Ramos (cell line): ENCODE data around the gene CD2BP2.

Experiments
- in situ Hi-C: fragments of 300-500 bp; cut with MboI; formaldehyde crosslinking; loops from one replicate; pipeline ENCODE4 v1.14.3; 2022; ENCODE audit warnings: low sequenced_read_pairs; ENCODE audit not compliant: unreplicated experiment

The CD2BP2 gene

GRCh38 chr16:30367349-30368009, 12.4 kb upstream of the CD2BP2 start:
- in situ Hi-C loops, result no loop called here

DNA sequence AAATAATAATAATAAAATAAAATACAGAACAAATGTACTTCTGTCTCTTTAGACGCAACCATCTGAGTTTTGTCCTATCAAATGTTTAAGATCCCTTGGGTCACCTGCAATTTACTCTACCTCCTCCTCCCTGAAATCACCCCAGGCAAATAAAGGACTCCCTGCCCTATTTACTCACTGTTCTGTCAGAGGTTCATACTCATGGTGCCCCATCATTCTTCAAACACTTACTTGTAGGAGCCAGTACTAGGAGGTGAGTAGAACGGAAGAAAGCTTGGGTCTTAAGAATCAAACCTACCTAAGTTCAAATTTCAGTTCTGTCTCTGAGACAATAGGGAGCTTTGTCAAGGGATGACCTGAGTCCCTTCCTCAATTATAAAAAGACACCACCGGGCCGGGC, 11.4 kb upstream of the CD2BP2 start:
- in situ Hi-C loops, result no loop called here

DNA sequence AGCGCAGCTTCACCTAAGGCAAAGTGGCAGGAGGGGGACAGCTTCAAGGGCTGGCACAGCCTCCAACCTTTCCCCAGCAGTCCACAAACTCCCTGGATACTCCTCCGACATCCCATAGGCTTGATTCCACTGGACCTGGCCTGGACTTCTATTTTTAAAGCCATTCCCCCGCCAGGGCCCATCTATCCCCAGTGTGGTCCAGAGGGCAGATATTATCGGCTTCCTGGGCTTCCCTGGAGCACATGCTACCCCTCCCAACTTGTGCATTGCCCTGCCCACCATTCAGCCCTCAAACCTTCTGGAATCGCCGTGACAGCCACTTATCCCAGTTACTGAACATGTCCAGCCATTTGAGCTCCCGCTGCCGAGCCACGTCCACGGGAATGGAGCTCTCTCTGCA, 10.1 kb upstream of the CD2BP2 start:
- in situ Hi-C loops, result no loop called here

GRCh38 chr16:30361180-30361579, 6.1 kb upstream of the CD2BP2 start:
- in situ Hi-C loops, result no loop called here

- in situ Hi-C loops, result no loop called here
These were observed 4.7 kb upstream of the CD2BP2 start for GRCh38 chr16:30359871-30360170.

DNA sequence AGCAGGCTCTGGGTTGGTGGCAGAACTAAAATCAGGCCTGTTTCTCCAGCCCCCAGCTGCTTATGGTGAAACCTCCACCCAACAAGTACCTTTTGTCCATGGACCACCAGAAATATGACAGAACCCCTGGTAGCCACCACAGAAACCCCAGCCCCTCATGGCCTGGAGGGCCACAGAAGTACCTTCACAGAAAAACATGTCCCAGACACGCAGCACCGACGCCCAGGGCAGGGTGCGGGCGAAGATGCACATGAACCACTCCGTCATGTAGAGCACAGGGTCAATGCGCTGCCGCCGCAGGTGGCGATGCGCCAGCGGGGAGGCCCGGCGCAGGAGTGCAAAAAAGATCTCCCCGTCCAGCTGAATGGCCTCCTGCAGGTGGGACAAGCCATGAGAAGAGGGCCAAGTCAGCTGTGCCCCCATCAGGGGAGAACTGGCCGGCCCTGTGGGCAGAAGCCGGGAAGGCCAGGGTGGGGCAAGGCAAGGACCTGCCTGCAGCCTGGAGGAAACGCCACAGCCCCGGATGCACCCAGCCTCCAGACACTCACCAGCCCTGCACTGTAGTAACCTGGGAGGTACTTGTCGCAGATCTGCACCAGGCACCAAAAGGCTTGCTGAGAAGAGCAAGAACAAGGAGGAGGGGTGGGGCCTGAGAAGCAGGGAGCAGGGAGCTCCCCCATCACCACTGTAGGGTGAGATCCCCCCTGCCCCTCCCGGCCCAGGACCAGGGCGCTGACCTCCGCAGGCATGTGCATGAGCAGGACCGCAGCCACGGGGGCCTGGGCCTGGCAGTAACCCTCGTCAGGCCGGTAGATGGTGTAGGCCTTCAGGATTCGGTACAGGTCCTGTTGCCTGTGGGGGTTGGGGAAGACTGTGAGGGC, 4.1 kb upstream of the CD2BP2 start:
- in situ Hi-C loops, result no loop called here

DNA sequence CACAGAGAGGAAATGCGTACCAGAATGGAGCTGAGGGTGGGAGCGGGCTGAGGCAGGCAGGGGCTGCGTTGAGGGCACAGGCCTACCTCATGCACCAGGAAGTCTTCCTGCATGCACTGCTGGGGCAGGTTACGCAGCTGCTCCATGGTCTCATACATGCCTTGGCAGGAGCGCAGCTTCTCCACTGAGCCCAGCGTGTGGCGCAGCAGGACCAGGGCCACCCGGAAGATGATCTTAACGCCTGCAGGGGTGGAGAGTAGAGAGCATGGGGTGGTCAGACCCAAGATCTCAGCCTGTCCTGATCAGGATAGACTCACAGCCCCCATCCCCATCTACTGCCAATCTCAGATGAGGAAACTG, 3.4 kb upstream of the CD2BP2 start:
- in situ Hi-C loops, result no loop called here

DNA sequence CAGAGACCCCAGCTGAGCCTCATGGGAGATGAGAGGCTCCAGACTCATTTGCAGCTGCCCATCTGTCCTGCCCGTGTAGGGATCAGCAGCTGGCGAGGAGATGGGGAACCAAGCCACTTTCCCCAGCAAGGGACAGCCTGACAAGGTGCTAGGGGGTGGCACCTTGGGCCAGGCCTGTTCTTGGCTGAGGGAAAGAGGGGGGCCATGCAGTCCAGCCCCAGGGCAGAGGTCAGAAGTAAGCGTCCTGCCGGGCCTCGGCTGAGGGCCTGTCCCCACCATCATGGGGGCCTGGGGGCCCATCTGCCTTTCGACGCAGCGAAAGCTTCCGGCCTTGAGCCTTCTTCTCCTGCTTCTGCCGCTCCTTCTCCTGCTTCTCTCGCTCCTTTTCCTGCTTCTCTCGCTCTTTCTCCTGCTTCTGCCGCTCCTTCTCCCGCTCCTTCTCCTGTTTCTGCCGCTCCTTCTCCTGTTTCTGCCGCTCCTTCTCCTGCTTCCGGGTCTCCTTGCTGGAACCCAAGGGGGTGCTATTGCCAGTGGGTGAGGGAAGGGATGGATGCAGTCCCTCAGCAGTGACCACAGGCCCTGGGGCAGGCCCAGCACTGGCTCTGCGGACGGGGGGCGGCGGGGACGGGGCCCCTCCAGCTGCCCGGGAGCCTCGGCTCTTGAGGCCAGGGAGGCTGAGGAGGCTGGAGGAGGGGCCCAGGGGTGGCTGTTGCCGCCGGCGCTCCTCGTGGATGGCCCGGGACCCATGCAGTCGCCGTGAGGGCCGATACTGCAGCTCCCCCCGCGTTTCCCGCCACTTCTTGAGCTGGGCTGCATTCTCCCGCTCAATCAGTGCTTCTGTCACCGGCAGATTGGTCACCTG, 2.8 kb upstream of the CD2BP2 start:
- in situ Hi-C loops, result no loop called here

GRCh38 chr16:30357085-30357714, 2.1 kb upstream of the CD2BP2 start:
- in situ Hi-C loops, result no loop called here

GRCh38 chr16:30356401-30357084, 1.4 kb upstream of the CD2BP2 start:
- in situ Hi-C loops, result no loop called here

GRCh38 chr16:30355954-30356308, 823 bp upstream of the CD2BP2 start:
- in situ Hi-C loops, result no loop called here

DNA sequence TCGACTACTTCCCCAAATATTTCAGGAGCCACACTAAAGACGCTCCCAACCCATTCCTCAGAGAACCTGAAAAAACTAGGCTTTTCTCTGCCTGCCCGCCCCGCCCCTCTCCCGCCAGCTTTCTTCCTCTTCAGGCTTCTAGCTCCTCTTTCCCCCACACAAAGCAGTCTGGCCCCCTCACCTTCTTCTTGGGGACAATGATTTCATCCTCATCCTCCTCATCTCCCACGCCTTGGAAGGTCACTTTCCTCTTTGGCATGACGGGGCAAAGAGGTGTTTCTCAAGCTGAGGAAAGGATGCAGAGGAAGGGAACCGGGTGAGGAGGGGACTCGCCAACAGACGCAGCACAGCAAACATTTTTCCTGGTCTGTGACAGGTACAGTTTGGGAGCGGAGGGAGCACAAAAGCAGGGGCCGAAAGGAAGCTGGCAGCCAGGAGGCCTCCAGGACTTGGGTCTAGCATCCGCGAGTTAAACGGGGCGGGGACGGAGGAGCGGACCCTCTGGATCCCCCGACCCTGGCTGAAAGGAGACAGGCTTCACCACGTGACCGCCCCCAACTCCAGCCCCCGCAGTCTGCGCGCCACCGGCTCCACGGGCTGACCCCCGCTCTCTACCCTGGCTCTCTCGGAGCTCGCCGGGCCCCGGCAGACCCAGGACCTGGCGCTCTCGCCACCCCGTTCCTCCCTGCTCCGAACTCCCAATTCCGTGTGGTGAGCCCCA, 525 bp downstream of the CD2BP2 start:
- in situ Hi-C loops, result no loop called here

- in situ Hi-C loops, result no loop called here
These were observed 1.5 kb downstream of the CD2BP2 start for GRCh38 chr16:30353438-30354129.

DNA sequence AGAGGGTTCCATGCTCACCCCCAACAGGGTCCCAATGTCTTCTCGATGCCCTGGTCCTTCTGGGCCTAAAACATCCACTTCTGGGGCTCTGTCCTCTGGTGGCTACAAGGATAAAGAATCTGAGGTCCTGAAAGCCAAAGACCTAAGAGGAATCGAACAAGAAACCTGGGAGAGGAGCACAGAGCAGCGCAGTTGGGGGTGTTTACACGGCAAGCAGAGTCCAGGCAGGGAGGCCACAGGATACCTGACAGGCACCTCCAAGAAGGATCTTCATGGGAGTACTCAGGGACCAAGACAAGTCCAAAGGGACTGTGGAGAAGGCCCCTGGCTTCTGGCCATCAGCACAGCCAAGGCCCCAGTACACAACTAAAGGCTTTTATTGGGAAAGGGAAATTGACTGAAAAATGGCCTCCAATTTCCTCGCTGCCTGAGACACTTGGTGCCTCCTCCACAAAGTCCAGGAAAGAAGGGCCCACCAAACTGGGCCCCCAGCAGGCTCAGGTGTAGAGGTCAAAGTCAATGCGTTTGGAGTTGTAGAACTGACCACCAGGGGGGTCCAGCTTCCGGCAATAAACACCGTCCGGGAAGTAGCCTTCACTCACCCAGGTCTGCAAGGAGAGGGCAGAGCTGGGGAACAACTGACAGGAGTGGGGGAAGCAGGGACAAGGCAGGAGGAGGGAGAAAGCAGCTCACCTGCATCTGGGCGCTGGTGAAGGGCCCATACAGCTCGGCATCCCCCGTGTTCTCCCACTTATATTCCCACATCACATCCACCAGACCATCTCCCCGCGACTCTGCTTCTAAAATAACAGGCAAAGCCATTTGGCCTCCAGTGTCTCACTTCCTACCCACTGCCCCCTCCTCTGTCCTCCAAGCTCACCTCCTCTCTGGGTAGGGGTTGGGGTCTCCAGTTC, 2.4 kb downstream of the CD2BP2 start:
- in situ Hi-C loops, result no loop called here

DNA sequence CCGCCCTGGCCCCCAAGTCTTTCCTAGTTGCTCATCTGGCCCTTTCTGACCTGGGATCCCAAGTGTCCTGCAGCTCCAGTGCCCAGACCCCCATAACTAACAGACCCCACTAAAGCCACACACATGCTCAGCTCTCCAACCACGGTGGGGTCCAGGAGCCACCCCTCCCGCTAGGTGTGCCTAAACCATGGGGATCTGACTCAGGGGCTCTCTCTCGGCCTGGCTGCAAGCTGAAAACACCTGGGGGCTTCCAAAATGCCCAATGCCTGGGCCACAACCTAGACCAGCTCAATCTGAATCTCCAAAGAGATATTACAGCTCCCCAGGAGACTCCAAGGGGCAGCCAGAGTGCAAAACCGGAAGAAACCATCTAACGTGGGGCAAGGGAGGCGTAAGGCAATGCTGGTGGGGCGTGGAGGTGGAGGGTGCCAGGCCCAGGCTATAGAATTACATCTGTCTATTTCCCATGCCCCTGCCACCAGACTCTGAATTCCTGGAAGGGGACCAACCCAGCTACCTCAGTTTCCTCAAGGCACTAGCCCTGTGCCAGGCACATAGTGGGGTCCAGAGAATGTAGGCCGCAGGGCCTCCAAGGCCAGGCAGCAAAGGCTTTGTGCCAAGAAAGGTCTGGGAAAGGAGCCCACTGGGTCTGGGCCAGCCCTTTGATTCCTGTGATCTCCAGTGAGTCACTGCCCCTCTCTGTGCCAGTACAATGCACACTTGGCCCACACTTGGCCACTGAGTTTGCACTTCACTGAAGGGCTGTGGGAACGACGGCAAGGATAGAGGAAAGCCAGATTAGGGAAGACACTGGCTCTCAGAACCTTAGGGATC, 3.3 kb downstream of the CD2BP2 start:
- in situ Hi-C loops, result no loop called here

DNA sequence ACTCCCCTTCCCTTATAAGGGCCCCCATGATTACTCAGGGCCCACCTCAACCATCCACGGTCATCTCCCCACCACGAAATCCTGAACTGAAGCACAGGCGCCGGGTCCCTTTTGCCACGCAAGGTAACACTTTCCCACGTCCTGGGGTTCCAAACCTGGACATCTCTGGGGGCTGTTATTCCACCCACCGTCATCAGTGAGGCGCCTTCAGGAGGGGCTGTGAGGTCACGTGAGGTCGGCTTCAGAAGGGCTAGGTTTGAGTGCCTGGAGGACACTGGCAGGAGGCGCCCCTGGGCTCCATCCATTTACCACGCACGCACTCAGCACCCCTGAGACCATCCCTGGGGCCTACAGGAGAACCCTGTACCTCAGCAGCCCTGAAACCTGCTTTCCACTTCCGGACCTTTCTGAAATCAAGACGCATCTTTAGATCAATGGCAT, 4.1 kb downstream of the CD2BP2 start:
- in situ Hi-C loops, result no loop called here
